ENCODE data around the gene CPEB1. TPM values are rescaled to one million over a fixed set of nuclear protein-coding genes. Genes with fewer than 3 reads are reported as not detected.

The CPEB1 gene
- total and polyA plus RNA-seq, 2 of the 13 experiments (the other 11 are each of a cell fraction or from before 2014, with no cell fraction given), result 0.03 to 0.07 TPM

DNA sequence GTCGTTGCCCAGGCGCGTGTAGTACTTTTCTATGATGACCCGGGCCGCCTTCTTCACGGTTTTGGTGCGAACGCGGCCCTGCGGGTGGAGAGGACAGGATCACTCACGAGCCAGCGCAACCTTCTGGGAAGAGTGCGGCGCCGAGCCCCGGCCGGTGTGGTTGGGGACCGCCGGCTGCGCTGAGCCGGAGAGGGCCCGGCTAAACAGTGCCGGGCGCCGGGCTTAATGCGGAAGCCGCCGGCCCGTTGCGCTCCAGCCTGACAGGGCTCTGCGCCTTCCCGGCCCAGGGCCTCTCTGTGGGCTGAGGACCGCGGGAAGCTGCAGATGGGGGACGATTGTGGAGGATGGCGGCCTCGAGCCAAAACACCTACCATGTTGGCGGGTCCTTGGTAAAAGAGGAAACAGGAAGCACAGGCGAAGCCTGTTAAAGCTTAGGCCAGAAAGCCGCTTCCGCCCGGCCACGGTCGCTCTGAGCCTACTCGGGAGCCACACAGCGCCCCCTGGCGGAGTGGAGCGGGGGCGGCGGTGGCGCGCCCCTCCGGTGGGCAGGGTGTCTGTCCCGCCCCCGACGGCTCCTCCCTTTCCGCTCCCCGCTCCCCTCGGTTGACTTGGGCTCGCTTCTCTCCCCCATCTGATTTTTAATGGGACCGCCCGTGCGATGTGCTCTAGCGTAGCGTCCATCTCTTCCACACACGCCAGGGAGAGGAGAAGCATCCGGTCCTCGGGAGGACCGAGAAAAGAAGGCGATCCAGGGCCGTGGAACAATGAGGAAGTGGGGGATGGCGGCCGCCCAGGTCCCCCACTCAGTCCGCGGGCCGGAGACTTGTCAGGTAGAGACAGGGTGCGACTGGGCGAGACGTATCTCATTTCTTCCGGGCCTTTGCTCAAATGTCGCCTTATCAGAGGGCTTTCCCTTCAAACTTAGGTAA, 106.8 kb downstream of the CPEB1 start, which contains the start of gene RPS17:
Gene RPS17 (minus strand): TSS at position 403 of the 929 bp plus-strand sequence. CDS start 29 bp downstream, at position 374.
- peak within 1 kb of the TSS; percentile 98 to 100 (median 98) for H3K4me3 ChIP-seq (replicated peaks in 1 of 3; ENCODE audit: insufficient read depth in 1 of 3, low read depth in 2 of 3, low read length in 3 of 3)
- H3K27me3 ChIP-seq (ENCODE audit: control insufficient read depth in 1 of 2, insufficient read depth in 2 of 2, low read length in 2 of 2), result peaks cover 0 to 10% of the 10 kb centered on the region in 2 experiments; a peak in 1 of 5 replicates
- ChIA-PET POLR2A (interaction anchor here (0.6 to 2.6 kb wide), 12 partner anchors 9 to 527 kb away, joined by 3 to 25 read pairs (median 4); partner anchors contain the start of genes BTBD1, EFL1 and SAXO2), CTCF (ENCODE audit: low intra/inter-chr PET ratio, low total read pairs) (interaction anchor here (1.2 kb wide), 1 partner anchor 9 kb away, joined by 4 read pairs; no protein-coding TSS in a partner anchor)
- DNase-seq (ENCODE audit: low spot score) (peak; percentile 88), ATAC-seq (peak; percentile 90), FAIRE-seq (peak; percentile 40)
- H3K9me3 ChIP-seq (ENCODE audit: low read length), result no peaks in the 10 kb centered on the region
- no TSS peak for BruUV-seq (replicated peaks)
- peak within 1 kb of the TSS; percentile 85 for H3K4me2 ChIP-seq (ENCODE audit: low read depth, low read length)
- H3K79me2 ChIP-seq (ENCODE audit: insufficient read depth, low read length), result peaks cover 26% of the 10 kb centered on the region
- H2AFZ ChIP-seq (ENCODE audit: low read length), result peak within 1 kb of the TSS; percentile 62
- H4K20me1 ChIP-seq (ENCODE audit: insufficient read depth, low read length), result peaks cover 44% of the 10 kb centered on the region
- WGBS (ENCODE audit: low lambda C conversion rate), result 1% methylated on average over 27 of the region's 81 CpGs
- H3K27ac ChIP-seq (ENCODE audit: extremely low read length, insufficient read depth, low read length), result peak within 1 kb of the TSS; percentile 90
- peaks cover 41% of the 10 kb centered on the region for H3K4me1 ChIP-seq (ENCODE audit: insufficient read depth, low read length)
- intact Hi-C loops (cut with micrococcal nuclease; ENCODE audit: unreplicated experiment), result loop anchor here (1.0 to 2.0 kb wide), 2 partner anchors 210 to 460 kb away; no protein-coding TSS in a partner anchor
- peak within 1 kb of the TSS; percentile 100 for H3K9ac ChIP-seq (ENCODE audit: insufficient read depth, low read depth, low read length)
- H3K36me3 ChIP-seq (replicated peaks in 1 of 2; ENCODE audit: control insufficient read depth in 1 of 2, insufficient read depth in 2 of 2, low read length in 2 of 2), result peaks cover 14 to 37% of the 10 kb centered on the region in 2 experiments
- in situ Hi-C loops (cut with HindIII; ENCODE audit: extremely low pct_ligation_motif_present, low pct_unique_long_range_greater_than_20kb), result loop anchor here (10.0 kb wide), 1 partner anchor 474 kb away; the partner anchor contains the start of gene C15orf40
- TF ChIP-seq BORCS8-MEF2B (CRISPR knock-in tag; IDR thresholded peaks at IDR 0.05), result peak; percentile 86
- TF ChIP-seq MXI1 (IDR thresholded peaks at IDR 0.05; ENCODE audit: borderline replicate concordance, low read depth, low read length), result peak; percentile 77; the same call in 2 of the 3 replicates
- TF ChIP-seq ZNF143 (CRISPR knock-in tag; IDR thresholded peaks at IDR 0.05), result peak; percentile 62; the same call in 1 of the 2 replicates
- TF ChIP-seq ZNF766 (CRISPR knock-in tag; IDR thresholded peaks at IDR 0.05; ENCODE audit: borderline replicate concordance), result no peak; the same call in 1 of the 2 replicates
- TF ChIP-seq SKI (IDR thresholded peaks at IDR 0.05; ENCODE audit: partially characterized antibody), result peak; percentile 77
- TF ChIP-seq RCOR2 (CRISPR knock-in tag; IDR thresholded peaks at IDR 0.05), result 0 out of 2 replicates have a peak, but pooled peaks have one; percentile 48
- TF ChIP-seq, protein P1, sequence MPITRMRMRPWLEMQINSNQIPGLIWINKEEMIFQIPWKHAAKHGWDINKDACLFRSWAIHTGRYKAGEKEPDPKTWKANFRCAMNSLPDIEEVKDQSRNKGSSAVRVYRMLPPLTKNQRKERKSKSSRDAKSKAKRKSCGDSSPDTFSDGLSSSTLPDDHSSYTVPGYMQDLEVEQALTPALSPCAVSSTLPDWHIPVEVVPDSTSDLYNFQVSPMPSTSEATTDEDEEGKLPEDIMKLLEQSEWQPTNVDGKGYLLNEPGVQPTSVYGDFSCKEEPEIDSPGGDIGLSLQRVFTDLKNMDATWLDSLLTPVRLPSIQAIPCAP (CRISPR knock-in tag; IDR thresholded peaks at IDR 0.05; ENCODE audit: low read depth), result 0 out of 2 replicates have a peak, but pooled peaks have one; percentile 17
- peak; percentile 73 for TF ChIP-seq GFI1 (CRISPR knock-in tag; IDR thresholded peaks at IDR 0.05; ENCODE audit: borderline replicate concordance)
- TF ChIP-seq ZBTB7A (CRISPR knock-in tag; IDR thresholded peaks at IDR 0.05), result peak; percentile 78; the same call in 1 of the 2 replicates
- no peak; the same call in 1 of the 2 replicates for TF ChIP-seq FIP1L1 (IDR thresholded peaks at IDR 0.05; ENCODE audit: borderline replicate concordance, insufficient read depth, low read depth, low read length)
- no peak for TF ChIP-seq HDAC6 (IDR thresholded peaks at IDR 0.05; ENCODE audit: low read depth, low read length)
- TF ChIP-seq, protein P2, sequence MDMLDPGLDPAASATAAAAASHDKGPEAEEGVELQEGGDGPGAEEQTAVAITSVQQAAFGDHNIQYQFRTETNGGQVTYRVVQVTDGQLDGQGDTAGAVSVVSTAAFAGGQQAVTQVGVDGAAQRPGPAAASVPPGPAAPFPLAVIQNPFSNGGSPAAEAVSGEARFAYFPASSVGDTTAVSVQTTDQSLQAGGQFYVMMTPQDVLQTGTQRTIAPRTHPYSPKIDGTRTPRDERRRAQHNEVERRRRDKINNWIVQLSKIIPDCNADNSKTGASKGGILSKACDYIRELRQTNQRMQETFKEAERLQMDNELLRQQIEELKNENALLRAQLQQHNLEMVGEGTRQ (IDR thresholded peaks at IDR 0.05; ENCODE audit: low read depth, low read length), result no peak
- TF ChIP-seq, protein P2 (CRISPR knock-in tag; IDR thresholded peaks at IDR 0.05; ENCODE audit: borderline replicate concordance), result no peak; the same call in 1 of the 2 replicates
- TF ChIP-seq ZNF737 (CRISPR knock-in tag; IDR thresholded peaks at IDR 0.05; ENCODE audit: borderline replicate concordance), result peak; percentile 77; the same call in 1 of the 2 replicates
- 0 out of 2 replicates have a peak, but pooled peaks have one; percentile 79 for TF ChIP-seq CREB3 (CRISPR knock-in tag; IDR thresholded peaks at IDR 0.05)
- TF ChIP-seq ELF4 (CRISPR knock-in tag; IDR thresholded peaks at IDR 0.05; ENCODE audit: borderline replicate concordance), result peak; percentile 74; the same call in 1 of the 2 replicates
- 0 out of 2 replicates have a peak, but pooled peaks have one; percentile 59 for TF ChIP-seq TOPORS (CRISPR knock-in tag; IDR thresholded peaks at IDR 0.05)
- peak; percentile 83 for TF ChIP-seq PHF8 (CRISPR knock-in tag; IDR thresholded peaks at IDR 0.05)
- no peak for TF ChIP-seq ARNT (IDR thresholded peaks at IDR 0.05)

Data from HepG2 (cell line).